ENCODE data around the gene PZP. TPM values are rescaled to one million over a fixed set of nuclear protein-coding genes. Genes with fewer than 3 reads are reported as not detected.

Gene PZP
- total and polyA plus RNA-seq, 9 of the 15 experiments (the other 6 are each of a cell fraction or from before 2014, with no cell fraction given), result 0.01 TPM; not detected in 8

GRCh38 chr12:9256341-9256740, 48.1 kb upstream of the PZP start (continued):
- no peak for TF ChIP-seq TCF7L2 (IDR thresholded peaks at IDR 0.05; ENCODE audit: low read depth, low read length)
- TF ChIP-seq OTX1 (CRISPR knock-in tag; IDR thresholded peaks at IDR 0.05), result no peak

DNA sequence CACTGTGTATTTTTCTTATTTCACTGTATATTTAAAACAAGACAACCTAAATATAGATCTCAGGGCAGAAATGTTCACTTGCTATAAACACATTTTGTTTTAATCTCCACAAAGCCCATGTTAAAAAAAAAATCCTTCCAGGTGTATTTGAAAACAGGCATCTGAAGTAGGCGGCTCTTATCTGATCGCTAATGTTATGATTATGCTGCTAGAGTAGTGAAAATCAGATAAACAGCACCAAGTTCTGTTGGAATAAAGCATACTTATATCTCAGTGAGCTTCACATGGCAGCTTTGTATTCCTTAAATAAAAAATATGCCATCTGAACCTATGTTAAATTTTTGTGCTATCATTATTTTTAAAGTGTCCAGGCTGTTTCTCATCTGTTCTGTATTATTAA, 47.6 kb upstream of the PZP start:
- H4K20me1 ChIP-seq (replicated peaks; ENCODE audit: control insufficient read depth, insufficient read depth, low read length), result no peaks in the 10 kb centered on the region
- FAIRE-seq (no peak), DNase-seq (ENCODE audit: extremely low read depth in 1 of 4, low spot score in 3 of 4) (no peak), ATAC-seq (no peak)
- H3K9me3 ChIP-seq (replicated peaks; ENCODE audit: control insufficient read depth, insufficient read depth, low read depth, low read length), result no peaks in the 10 kb centered on the region
- no peak overlapping the region for H3K4me3 ChIP-seq
- intact Hi-C loops (cut with micrococcal nuclease), result no loop called here
- H3K4me1 ChIP-seq (replicated peaks in 1 of 2; ENCODE audit: control insufficient read depth in 2 of 2, insufficient read depth in 2 of 2, low read length in 2 of 2), result no peaks in the 10 kb centered on the region; a peak in 1 of 5 replicates
- POLR2A ChIA-PET, result no interaction called here
- CTCF ChIA-PET (ENCODE audit: low intra/inter-chr PET ratio), result no interaction called here
- BruUV-seq (replicated peaks), result no TSS peak
- in situ Hi-C loops (cut with MboI), result no loop called here
- H3K9me1 ChIP-seq (ENCODE audit: control insufficient read depth, insufficient read depth, low read length), result no peaks in the 10 kb centered on the region
- no peaks in the 10 kb centered on the region for H3K36me3 ChIP-seq (ENCODE audit: control insufficient read depth, insufficient read depth, low read length)
- H3K79me2 ChIP-seq (ENCODE audit: control insufficient read depth, insufficient read depth, low read length), result no peaks in the 10 kb centered on the region
- H3K27me3 ChIP-seq (ENCODE audit: control insufficient read depth in 2 of 2, insufficient read depth in 2 of 2, low read length in 2 of 2), result no peaks in the 10 kb centered on the region
- 5% methylated on average over 2 of the region's 2 CpGs for WGBS (ENCODE audit: insufficient coverage, low coverage, missing lambda C conversion rate)
- no peak overlapping the region for H3K9ac ChIP-seq (ENCODE audit: insufficient read depth in 1 of 2, low read depth in 2 of 2, low read length in 2 of 2)
- no peak overlapping the region for H2AFZ ChIP-seq (ENCODE audit: low read depth, low read length)
- no peak overlapping the region for H3K27ac ChIP-seq (ENCODE audit: extremely low read depth, low read depth, low read length)
- no peak overlapping the region for H3K4me2 ChIP-seq (ENCODE audit: insufficient read depth, low read length)
- no peak for TF ChIP-seq HCFC1 (IDR thresholded peaks at IDR 0.05; ENCODE audit: low read depth, low read length)
- no peak for TF ChIP-seq SRSF1 (IDR thresholded peaks at IDR 0.05; ENCODE audit: low read depth, low read length)
- TF ChIP-seq, protein P1, sequence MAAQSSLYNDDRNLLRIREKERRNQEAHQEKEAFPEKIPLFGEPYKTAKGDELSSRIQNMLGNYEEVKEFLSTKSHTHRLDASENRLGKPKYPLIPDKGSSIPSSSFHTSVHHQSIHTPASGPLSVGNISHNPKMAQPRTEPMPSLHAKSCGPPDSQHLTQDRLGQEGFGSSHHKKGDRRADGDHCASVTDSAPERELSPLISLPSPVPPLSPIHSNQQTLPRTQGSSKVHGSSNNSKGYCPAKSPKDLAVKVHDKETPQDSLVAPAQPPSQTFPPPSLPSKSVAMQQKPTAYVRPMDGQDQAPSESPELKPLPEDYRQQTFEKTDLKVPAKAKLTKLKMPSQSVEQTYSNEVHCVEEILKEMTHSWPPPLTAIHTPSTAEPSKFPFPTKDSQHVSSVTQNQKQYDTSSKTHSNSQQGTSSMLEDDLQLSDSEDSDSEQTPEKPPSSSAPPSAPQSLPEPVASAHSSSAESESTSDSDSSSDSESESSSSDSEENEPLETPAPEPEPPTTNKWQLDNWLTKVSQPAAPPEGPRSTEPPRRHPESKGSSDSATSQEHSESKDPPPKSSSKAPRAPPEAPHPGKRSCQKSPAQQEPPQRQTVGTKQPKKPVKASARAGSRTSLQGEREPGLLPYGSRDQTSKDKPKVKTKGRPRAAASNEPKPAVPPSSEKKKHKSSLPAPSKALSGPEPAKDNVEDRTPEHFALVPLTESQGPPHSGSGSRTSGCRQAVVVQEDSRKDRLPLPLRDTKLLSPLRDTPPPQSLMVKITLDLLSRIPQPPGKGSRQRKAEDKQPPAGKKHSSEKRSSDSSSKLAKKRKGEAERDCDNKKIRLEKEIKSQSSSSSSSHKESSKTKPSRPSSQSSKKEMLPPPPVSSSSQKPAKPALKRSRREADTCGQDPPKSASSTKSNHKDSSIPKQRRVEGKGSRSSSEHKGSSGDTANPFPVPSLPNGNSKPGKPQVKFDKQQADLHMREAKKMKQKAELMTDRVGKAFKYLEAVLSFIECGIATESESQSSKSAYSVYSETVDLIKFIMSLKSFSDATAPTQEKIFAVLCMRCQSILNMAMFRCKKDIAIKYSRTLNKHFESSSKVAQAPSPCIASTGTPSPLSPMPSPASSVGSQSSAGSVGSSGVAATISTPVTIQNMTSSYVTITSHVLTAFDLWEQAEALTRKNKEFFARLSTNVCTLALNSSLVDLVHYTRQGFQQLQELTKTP (IDR thresholded peaks at IDR 0.05; ENCODE audit: low read depth in 1 of 2, partially characterized antibody in 2 of 2), result no peak
- TF ChIP-seq MTA3 (IDR thresholded peaks at IDR 0.05; ENCODE audit: borderline replicate concordance), result no peak
- TF ChIP-seq RUNX1 (IDR thresholded peaks at IDR 0.05; ENCODE audit: low read depth), result no peak
- no peak for TF ChIP-seq DMBX1 (CRISPR knock-in tag; IDR thresholded peaks at IDR 0.05; ENCODE audit: borderline replicate concordance)
- no peak for TF ChIP-seq STAT5B (CRISPR knock-in tag; IDR thresholded peaks at IDR 0.05)
- no peak for TF ChIP-seq ZC3H11A (IDR thresholded peaks at IDR 0.05; ENCODE audit: low read depth, low read length)
